Measurements from ENCODE around the gene TWF2. TPM values are rescaled to one million over a fixed set of nuclear protein-coding genes. Genes with fewer than 3 reads are reported as not detected.

Gene TWF2
- total RNA-seq, 1 experiment from 2014 or later, result 44.8 TPM

GRCh38 chr3:52237657-52238172 lies 1.2 kb downstream of the TWF2 start:
- no CpG with 5 or more reads among the region's 8 CpGs for WGBS (ENCODE audit: extremely low coverage, insufficient read length, low lambda C conversion rate)
- Histone ChIP-seq H2BK120ac (ENCODE audit: low read depth, low read length, poor library complexity, severe bottlenecking) (no peak overlapping the region), H2BK15ac (ENCODE audit: low read depth, low read length) (no peak overlapping the region), H4K91ac (ENCODE audit: insufficient read length, low read depth, low read length) (no peak overlapping the region), H3K14ac (ENCODE audit: insufficient read depth, low read length) (peak overlapping the region; percentile 61; the same call in 1 of the 2 replicates), H3K9me3 (ENCODE audit: control insufficient read depth, low read depth, low read length) (no peaks in the 10 kb centered on the region), H3K27ac (ENCODE audit: insufficient read length, low read depth, low read length) (no peak overlapping the region), H2AK5ac (ENCODE audit: insufficient read length, low read length) (no peak overlapping the region), H2AFZ (ENCODE audit: low read length) (no peak overlapping the region), H3K4me1 (ENCODE audit: insufficient read depth, low read length) (peaks cover 15% of the 10 kb centered on the region), H3K27me3 (ENCODE audit: insufficient read depth, low read length) (no peaks in the 10 kb centered on the region), H3K23me2 (ENCODE audit: insufficient read length, low read depth, low read length, poor library complexity, severe bottlenecking) (peaks cover 8% of the 10 kb centered on the region), H3K56ac (ENCODE audit: insufficient read length, low read depth, low read length) (no peak overlapping the region), H3K18ac (ENCODE audit: insufficient read length, low read depth, low read length) (no peak overlapping the region), H3K79me2 (ENCODE audit: insufficient read depth, low read length) (peaks cover 5% of the 10 kb centered on the region; the same call in 1 of the 2 replicates), H2BK20ac (ENCODE audit: low read depth, low read length, poor library complexity, severe bottlenecking) (no peak overlapping the region), H3T11ph (ENCODE audit: low read length) (no peak overlapping the region), H3K79me1 (ENCODE audit: insufficient read depth, low read depth, low read length, poor library complexity, severe bottlenecking) (no peaks in the 10 kb centered on the region), H3K9ac (ENCODE audit: extremely low read depth, insufficient read length, low read length) (no peak overlapping the region), H2BK5ac (ENCODE audit: insufficient read length, low read length) (no peak overlapping the region), H4K20me1 (ENCODE audit: control insufficient read depth, insufficient read depth, insufficient read length) (no peaks in the 10 kb centered on the region), H4K8ac (replicated peaks; ENCODE audit: insufficient read length, low read depth, low read length) (no peak overlapping the region), H3K4ac (ENCODE audit: low read depth, low read length) (no peak overlapping the region; the same call in 1 of the 2 replicates), H3K23ac (ENCODE audit: insufficient read length, low read depth, low read length) (no peak overlapping the region), H3K4me2 (ENCODE audit: insufficient read depth, insufficient read length, low read length) (peak overlapping the region; percentile 99), H2BK12ac (ENCODE audit: insufficient read length, low read depth, low read length) (no peak overlapping the region), H4K5ac (ENCODE audit: insufficient read length, low read depth, low read length) (no peak overlapping the region)
- peaks cover 0 to 19% (median 17%) of the 10 kb centered on the region in 3 experiments; a peak in 5 of 7 replicates for H3K36me3 Mint-ChIP-seq (ENCODE audit: insufficient read depth in 1 of 3, low read depth in 3 of 3)
- H3K27me3 Mint-ChIP-seq (ENCODE audit: low read depth), result peaks cover 3% of the 10 kb centered on the region
- peak; percentile 68 for DNase-seq
- peaks cover 39 to 47% of the 10 kb centered on the region in 2 experiments for H3K4me1 Mint-ChIP-seq
- peak overlapping the region; percentile 91 to 95 for H3K4me3 Mint-ChIP-seq
- TF ChIP-seq CTCF (conservative IDR thresholded peaks at IDR 0.05), result no peak; the same call in 1 of the 3 replicates
- no peaks in the 10 kb centered on the region for H3K9me3 Mint-ChIP-seq
- no peak overlapping the region for H3K27ac Mint-ChIP-seq
